Suppressor macrophage treated with lipopolysaccharide for 1 hour (primary cell): ENCODE results near the gene PRR15.
"Not testable (repeated sequence)": the region's sequence is repeated elsewhere in the genome, so short reads cannot be mapped to it uniquely, and the experiment has no call there.

Source experiments
- DNase-seq, 3 donors: peaks; one replicate each; pipeline ENCODE4 v3.0.0-alpha.2; 2020 to 2022

The PRR15 gene

GRCh38 chr7:29563590-29564495 is at the start of gene PRR15:
TSS of gene PRR15 (plus strand) at chr7:29563835. CDS start at chr7:29566330, 2,495 bp downstream.
- peak; percentile 12 to 33 (median 21) for DNase-seq

DNA sequence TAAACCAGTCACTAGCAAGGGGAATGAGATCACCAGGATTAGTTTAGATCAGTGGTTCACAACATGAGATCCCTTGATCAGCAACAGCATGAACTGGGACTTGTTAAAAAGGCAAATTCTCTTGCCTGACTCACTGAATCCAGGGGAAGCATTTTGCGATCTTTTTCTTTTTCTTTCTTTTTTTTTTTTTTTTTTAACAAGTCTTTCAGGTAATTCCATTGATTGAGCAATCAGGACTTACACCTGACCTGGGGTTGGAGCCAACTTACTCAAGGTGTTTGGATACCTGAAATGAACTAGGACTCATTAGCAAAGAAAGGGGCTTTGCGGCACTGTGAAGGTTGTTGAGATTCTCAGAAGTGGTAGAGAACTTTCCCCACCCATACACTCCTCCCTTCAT is 47.1 kb upstream of the PRR15 start:
- no peak for DNase-seq

- no peak for DNase-seq
These were observed 45.0 kb upstream of the PRR15 start for GRCh38 chr7:29518616-29519015.

DNA sequence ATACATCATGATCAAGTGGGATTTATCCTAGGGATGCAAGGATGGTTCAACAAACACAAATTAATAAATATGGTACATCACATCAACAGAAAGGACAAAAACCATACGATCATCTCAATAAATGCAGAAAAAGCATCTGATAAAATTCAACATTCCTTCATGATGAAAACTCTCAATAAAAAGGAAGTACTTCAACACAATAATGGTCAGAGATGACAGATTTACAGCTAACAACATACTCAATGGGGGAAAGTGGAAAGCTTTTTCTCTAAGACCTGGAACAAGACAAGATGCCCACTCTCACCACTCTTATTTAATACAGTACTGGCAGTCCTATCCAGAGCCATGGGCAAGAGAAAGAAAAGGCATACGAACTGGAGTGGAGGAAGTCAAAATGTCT is 39.9 kb upstream of the PRR15 start:
- no peak for DNase-seq

GRCh38 chr7:29527505-29528108 is 36.0 kb upstream of the PRR15 start:
- DNase-seq: peak in 1 of 3 donors; percentile 1

DNA sequence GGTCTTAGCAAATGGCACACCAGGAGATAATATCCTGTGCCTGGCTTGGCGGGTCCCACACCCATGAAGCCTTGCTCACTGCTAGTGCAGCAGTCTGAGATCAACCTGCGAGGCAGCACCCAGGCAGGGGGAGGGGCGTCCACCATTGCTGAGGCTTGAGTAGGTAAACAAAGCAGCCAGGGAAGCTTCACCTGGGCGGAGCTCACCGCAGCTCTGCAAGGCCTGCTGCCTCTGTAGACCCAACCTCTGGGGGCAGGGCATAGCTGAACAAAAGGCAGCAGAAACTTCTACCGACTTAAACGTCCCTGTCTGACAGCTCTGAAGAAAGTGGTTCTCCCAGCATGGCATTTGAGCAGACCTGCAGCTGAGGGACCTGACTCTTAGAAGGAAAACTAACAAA is 35.1 kb upstream of the PRR15 start:
- not testable (repeated sequence) for DNase-seq

DNA sequence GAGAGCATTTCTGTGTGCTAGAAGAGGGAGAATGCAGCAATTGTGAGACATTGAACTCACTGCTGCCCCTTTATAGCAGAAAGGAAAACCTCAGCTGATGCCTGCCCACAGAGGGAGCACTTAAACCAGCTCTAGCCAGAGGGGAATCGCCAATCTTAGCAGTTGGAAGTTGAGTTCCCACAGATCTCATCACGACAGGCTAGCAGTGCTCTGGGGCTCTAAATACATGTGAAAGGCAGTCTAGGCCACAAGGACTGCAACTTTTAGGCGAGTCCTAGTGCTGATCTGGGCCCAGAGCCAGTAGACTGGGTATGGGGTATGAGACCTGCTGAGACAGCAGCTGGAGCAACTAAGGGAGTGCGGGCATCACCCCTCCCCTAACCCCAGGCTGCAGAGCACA is 25.2 kb upstream of the PRR15 start:
- no peak for DNase-seq

DNA sequence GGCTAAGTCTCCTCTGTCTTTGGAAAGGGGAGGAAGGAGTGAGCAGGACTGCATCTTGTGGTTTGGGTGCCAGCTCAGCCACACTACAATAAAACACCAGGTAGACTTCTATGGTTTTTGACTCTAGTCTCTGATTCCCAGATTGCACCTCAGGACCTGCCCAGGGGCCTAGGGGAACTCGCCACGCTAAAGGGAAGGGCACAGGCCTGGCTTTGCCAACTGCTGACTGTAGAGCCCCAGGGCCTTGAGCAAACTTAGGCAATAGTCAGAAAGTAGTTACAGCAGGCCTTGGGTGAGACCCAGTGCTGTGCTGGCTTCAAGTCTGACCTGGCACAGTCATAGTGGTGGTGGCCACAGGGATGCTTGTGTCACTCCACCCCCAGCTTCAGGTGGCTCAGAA is 24.2 kb upstream of the PRR15 start:
- no peak for DNase-seq

GRCh38 chr7:29547421-29547820 is 16.2 kb upstream of the PRR15 start:
- no peak for DNase-seq

GRCh38 chr7:29548823-29549222 is 14.8 kb upstream of the PRR15 start:
- DNase-seq: no peak

GRCh38 chr7:29552392-29552791 is 11.2 kb upstream of the PRR15 start:
- no peak for DNase-seq

DNA sequence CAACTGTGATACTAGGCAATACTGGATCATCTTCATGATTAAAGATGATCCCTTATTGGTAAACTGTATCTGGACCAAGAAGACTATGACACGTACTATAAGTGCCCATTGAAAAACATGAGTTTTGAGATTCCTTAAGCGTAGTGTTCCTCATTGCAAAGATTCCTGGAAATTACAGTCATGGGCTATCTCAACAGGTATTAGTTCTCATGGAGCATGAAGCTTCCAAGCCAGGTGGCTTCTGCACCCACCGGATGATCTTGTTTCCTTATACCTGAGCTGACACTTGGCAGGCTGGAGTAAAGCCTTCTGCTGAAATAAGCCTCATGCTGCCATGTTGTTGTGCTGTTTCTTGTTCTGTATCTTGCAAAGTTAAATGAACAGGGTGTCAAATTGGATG is 8.6 kb upstream of the PRR15 start:
- DNase-seq: no peak

- peak in 1 of 3 donors; percentile 4 for DNase-seq
These were observed 7.0 kb upstream of the PRR15 start for GRCh38 chr7:29556405-29557195.

DNA sequence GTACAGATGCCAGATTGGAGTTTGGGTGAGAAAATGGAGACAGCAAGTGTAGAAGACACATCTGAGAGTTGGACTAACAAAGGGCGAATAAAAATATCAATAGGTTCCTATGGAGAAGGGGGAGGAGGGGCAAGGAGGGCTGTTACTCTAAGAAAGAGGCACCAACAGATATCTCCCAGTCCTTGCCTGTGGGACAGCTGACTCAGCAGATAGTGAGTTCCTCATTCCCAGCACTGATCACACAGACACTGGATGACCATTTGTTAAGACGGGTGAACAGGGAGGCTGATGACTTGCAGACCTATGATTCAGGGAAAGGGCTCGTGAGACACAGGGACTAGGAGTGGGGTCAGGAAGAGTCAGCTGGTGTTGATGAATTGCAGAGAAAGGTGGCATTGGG is 5.7 kb upstream of the PRR15 start:
- peak; percentile 84 to 90 (median 90) for DNase-seq

DNA sequence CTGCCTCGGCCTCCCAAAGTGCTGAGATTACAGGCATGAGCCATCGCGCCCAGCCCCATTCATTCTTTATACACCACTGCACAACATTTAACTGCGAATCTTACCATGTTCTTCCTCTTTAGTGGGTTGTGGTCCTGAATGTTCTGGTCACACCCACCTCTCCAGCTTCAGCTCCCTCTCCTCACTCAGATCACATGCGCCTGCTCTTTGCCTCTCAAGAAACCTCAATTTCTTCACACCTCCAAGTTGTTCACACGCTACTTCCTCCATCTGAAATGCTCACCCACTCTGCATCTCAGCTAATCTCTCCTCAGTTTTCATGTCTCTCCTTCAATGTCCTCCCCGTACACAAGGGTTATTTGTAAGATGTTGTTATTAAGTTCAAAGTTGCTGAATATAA is 2.4 kb upstream of the PRR15 start:
- DNase-seq: peak in 1 of 3 donors; percentile 13

DNA sequence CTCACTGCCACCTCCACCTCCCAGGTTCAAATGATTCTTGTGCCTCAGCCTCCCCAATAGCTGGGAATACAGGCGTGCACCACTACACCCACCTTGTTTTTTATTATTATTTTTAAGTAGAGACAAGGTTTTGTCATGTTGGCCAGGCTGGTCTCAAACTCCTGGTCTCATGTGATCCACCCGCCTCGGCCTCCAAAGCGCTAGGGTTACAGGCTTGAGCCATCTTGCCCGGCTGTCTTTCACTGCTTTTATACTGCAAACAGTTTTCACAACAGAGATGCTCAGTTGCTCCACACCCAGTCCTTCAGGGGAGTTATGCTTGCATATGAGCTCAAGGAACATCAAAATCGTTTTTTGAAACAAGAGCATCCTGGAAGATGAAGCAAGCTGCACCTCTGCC is 1.3 kb upstream of the PRR15 start:
- DNase-seq: no peak

GRCh38 chr7:29564496-29565223 is 1.0 kb downstream of the PRR15 start:
- DNase-seq: peak; percentile 68 to 81 (median 70)

DNA sequence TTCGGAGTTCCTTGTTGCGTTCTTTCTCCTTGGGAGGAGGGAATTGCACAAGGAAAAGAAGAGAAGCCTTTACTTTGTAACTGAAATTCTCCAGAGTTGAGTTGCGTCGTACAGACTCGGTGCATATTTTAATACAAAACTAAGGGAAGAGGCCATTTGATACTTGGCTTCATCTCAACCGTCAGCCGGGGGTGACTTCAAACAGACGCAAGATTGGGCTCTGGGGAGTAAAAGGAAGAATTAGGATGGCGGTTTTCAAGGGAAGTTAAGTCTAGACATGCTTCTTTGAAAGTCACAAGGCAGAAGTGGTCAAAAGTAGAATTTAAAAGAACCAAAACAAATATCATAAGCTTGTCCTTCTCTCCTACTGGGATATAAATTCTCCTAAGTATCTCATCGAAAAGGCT is 1.6 kb downstream of the PRR15 start:
- DNase-seq: peak in 2 of 3 donors; percentile 8 to 16

DNA sequence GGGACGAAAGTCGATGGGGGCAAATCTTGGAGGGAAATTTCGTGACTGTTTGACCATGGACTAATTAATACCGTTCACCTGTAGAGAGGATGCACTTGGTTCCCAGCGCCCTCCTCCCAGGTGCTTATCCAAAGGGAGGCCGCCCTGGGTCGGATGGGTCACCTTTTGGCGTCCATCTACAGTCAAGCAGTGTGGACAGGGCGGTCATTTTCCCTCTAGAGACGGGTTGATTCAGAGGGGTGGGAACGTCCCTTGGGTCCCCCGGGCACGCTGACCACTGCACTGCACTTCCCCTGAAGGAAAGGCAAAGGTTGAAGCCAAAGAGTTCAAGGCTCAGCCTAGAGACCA is 2.0 kb downstream of the PRR15 start:
- no peak for DNase-seq

- DNase-seq: peak; percentile 25 to 37 (median 25)
These were observed 2.5 kb downstream of the PRR15 start for GRCh38 chr7:29565982-29566746.

GRCh38 chr7:29567174-29567573 is 3.5 kb downstream of the PRR15 start:
- no peak for DNase-seq

- peak in 2 of 3 donors; percentile 12 to 17 for DNase-seq
These were observed 6.0 kb downstream of the PRR15 start for GRCh38 chr7:29569648-29570047.
